Epithelial cell of esophagus (primary cell): Measurements from ENCODE around the gene PDLIM5.

ENCODE experiments used
- DNase-seq: peaks from one replicate; pipeline ENCODE4 v3.0.0; 2010; ENCODE audit warnings: low read depth
- H3K4me3 ChIP-seq: 2 replicates; pipeline ENCODE4 v1.5.1; 2011; ENCODE audit warnings: mild to moderate bottlenecking, low read length, control low read depth
- CTCF ChIP-seq: IDR thresholded peaks from 2 replicates; pipeline ENCODE4 v1.5.1; 2011; ENCODE audit warnings: low read depth, mild to moderate bottlenecking, low read length, control low read depth, inconsistent platforms; ENCODE audit not compliant: insufficient read depth; ENCODE audit errors: missing control alignments

Gene PDLIM5

GRCh38 chr4:94515365-94515764, 63.6 kb downstream of the PDLIM5 start:
- no peak for TF ChIP-seq CTCF
- DNase-seq, result no peak
- H3K4me3 ChIP-seq, result no peak overlapping the region

- DNase-seq, result peak; percentile 52
- H3K4me3 ChIP-seq, result no peak overlapping the region
- no peak for TF ChIP-seq CTCF
These were observed 64.3 kb downstream of the PDLIM5 start for GRCh38 chr4:94516067-94516466.

- no peak overlapping the region for H3K4me3 ChIP-seq
- DNase-seq, result peak; percentile 91
- TF ChIP-seq CTCF, result no peak
These were observed 65.3 kb downstream of the PDLIM5 start for GRCh38 chr4:94516999-94517398.

- no peak overlapping the region for H3K4me3 ChIP-seq
- no peak for TF ChIP-seq CTCF
- no peak for DNase-seq
These were observed 65.8 kb downstream of the PDLIM5 start for GRCh38 chr4:94517492-94517891.

- no peak for DNase-seq
- no peak overlapping the region for H3K4me3 ChIP-seq
- TF ChIP-seq CTCF, result no peak
These were observed 67.3 kb downstream of the PDLIM5 start for GRCh38 chr4:94519019-94519418.

GRCh38 chr4:94519925-94520789, 68.4 kb downstream of the PDLIM5 start:
- DNase-seq, result no peak
- no peak overlapping the region for H3K4me3 ChIP-seq
- no peak for TF ChIP-seq CTCF

- DNase-seq, result no peak
- no peak for TF ChIP-seq CTCF
- H3K4me3 ChIP-seq, result no peak overlapping the region
These were observed 71.4 kb downstream of the PDLIM5 start for GRCh38 chr4:94523033-94523580.
